ENCODE results near the gene ZNF598.
A peak's percentile ranks its signal among the peaks of the same experiment; 100 is the strongest.

Gene ZNF598

DNA sequence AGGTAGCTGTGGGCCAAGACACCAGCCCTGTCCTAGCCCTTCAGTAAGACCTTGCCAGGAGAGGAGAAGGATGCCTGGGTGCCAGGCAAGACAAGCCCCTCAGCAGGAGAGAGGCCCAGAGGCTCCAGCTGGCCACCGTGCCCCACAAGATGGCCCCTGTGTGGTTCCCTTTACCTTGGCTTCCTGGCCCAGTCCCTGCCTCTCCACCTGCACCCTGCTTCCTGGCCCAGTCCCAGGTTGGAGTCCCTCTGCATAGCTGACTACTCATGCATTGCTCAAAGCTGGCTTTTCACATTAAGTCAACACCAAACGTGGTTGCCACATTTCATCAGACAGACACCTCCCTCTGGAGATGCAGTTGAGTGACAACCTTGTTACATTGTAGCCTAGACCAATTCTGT lies 15.9 kb downstream of the ZNF598 start:
- Histone ChIP-seq H3K4me2 (ENCODE audit: low read depth, low read length, poor library complexity, severe bottlenecking) (no peak overlapping the region), H3K36me3 (ENCODE audit: low read length) (no peaks in the 10 kb centered on the region), H3K4me3 (ENCODE audit: insufficient read depth, low read length, poor library complexity, severe bottlenecking) (no peak overlapping the region), H3K79me2 (ENCODE audit: insufficient read depth, low read length) (no peaks in the 10 kb centered on the region), H2AFZ (ENCODE audit: low read depth, low read length, severe bottlenecking) (no peak overlapping the region), H3K9ac (ENCODE audit: low read length) (no peak overlapping the region), H3K27me3 (ENCODE audit: low read length) (no peaks in the 10 kb centered on the region), H3K9me3 (ENCODE audit: insufficient read depth, low read length) (no peaks in the 10 kb centered on the region), H3K27ac (ENCODE audit: low read depth, low read length) (0 out of 2 replicates have a peak overlapping the region, but pooled peaks have one; percentile 8), H4K20me1 (ENCODE audit: low read depth, low read length) (no peaks in the 10 kb centered on the region), H3K9me2 (replicated peaks; ENCODE audit: insufficient read depth, low read length) (no peaks in the 10 kb centered on the region), H3F3A (ENCODE audit: insufficient read depth) (peaks cover 13% of the 10 kb centered on the region)
- no peak for TF ChIP-seq CTCF (IDR thresholded peaks at IDR 0.05; ENCODE audit: insufficient read depth, low read length, poor library complexity, severe bottlenecking)
- TF ChIP-seq EZH2phosphoT487 (conservative IDR thresholded peaks at IDR 0.05; ENCODE audit: low read length) = no peak

GRCh38 chr16:1992704-1993317 lies 16.8 kb downstream of the ZNF598 start:
- TF ChIP-seq CTCF (IDR thresholded peaks at IDR 0.05; ENCODE audit: insufficient read depth, low read length, poor library complexity, severe bottlenecking) (no peak), EZH2phosphoT487 (conservative IDR thresholded peaks at IDR 0.05; ENCODE audit: low read length) (no peak)
- Histone ChIP-seq H3K27me3 (ENCODE audit: low read length) (no peaks in the 10 kb centered on the region), H3K79me2 (ENCODE audit: insufficient read depth, low read length) (no peaks in the 10 kb centered on the region), H3K4me2 (ENCODE audit: low read depth, low read length, poor library complexity, severe bottlenecking) (no peak overlapping the region), H3K27ac (ENCODE audit: low read depth, low read length) (no peak overlapping the region), H3K4me3 (ENCODE audit: insufficient read depth, low read length, poor library complexity, severe bottlenecking) (no peak overlapping the region), H3K9me3 (ENCODE audit: insufficient read depth, low read length) (no peaks in the 10 kb centered on the region), H3K36me3 (ENCODE audit: low read length) (no peaks in the 10 kb centered on the region), H4K20me1 (ENCODE audit: low read depth, low read length) (no peaks in the 10 kb centered on the region), H3K9me2 (replicated peaks; ENCODE audit: insufficient read depth, low read length) (no peaks in the 10 kb centered on the region), H3K9ac (ENCODE audit: low read length) (no peak overlapping the region), H3F3A (ENCODE audit: insufficient read depth) (peaks cover 13% of the 10 kb centered on the region), H2AFZ (ENCODE audit: low read depth, low read length, severe bottlenecking) (no peak overlapping the region)

GRCh38 chr16:1991948-1992703 lies 17.5 kb downstream of the ZNF598 start:
- H3K9me2 ChIP-seq (replicated peaks; ENCODE audit: insufficient read depth, low read length) = no peaks in the 10 kb centered on the region
- H4K20me1 ChIP-seq (ENCODE audit: low read depth, low read length) = no peaks in the 10 kb centered on the region
- H3K9me3 ChIP-seq (ENCODE audit: insufficient read depth, low read length) = no peaks in the 10 kb centered on the region
- no peak overlapping the region for H3K27ac ChIP-seq (ENCODE audit: low read depth, low read length)
- H3F3A ChIP-seq (ENCODE audit: insufficient read depth) = peaks cover 13% of the 10 kb centered on the region
- no peak overlapping the region for H2AFZ ChIP-seq (ENCODE audit: low read depth, low read length, severe bottlenecking)
- H3K4me3 ChIP-seq (ENCODE audit: insufficient read depth, low read length, poor library complexity, severe bottlenecking) = no peak overlapping the region
- no peak overlapping the region for H3K9ac ChIP-seq (ENCODE audit: low read length)
- H3K4me2 ChIP-seq (ENCODE audit: low read depth, low read length, poor library complexity, severe bottlenecking) = no peak overlapping the region
- H3K36me3 ChIP-seq (ENCODE audit: low read length) = no peaks in the 10 kb centered on the region
- H3K27me3 ChIP-seq (ENCODE audit: low read length) = no peaks in the 10 kb centered on the region
- TF ChIP-seq CTCF (IDR thresholded peaks at IDR 0.05; ENCODE audit: insufficient read depth, low read length, poor library complexity, severe bottlenecking) = no peak
- no peak for TF ChIP-seq EZH2phosphoT487 (conservative IDR thresholded peaks at IDR 0.05; ENCODE audit: low read length)
- H3K79me2 ChIP-seq (ENCODE audit: insufficient read depth, low read length) = no peaks in the 10 kb centered on the region

Data from SU-DHL-6 (cell line).